Activated CD4-positive, alpha-beta T cell treated with anti-CD3 and anti-CD28 coated beads, Interleukin-2, amount 50 U/mL, for 1 hour (primary cell): Measurements from ENCODE around the gene NRG3.

Experiments used
- DNase-seq: peaks from one replicate; pipeline ENCODE4 v3.0.0-alpha.2; 2020

NRG3 gene

GRCh38 chr10:82742478-82742877 is 867.5 kb downstream of the NRG3 start:
- no peak for DNase-seq

- no peak for DNase-seq
These were observed 867.9 kb downstream of the NRG3 start for GRCh38 chr10:82742898-82743297.

GRCh38 chr10:82750538-82750937 is 875.5 kb downstream of the NRG3 start:
- no peak for DNase-seq

GRCh38 chr10:82757397-82757796 is 882.4 kb downstream of the NRG3 start:
- DNase-seq: no peak

GRCh38 chr10:82757901-82758300 is 882.9 kb downstream of the NRG3 start:
- no peak for DNase-seq

GRCh38 chr10:82759050-82759449 is 884.1 kb downstream of the NRG3 start:
- DNase-seq: no peak

GRCh38 chr10:82762641-82763040 is 887.6 kb downstream of the NRG3 start:
- no peak for DNase-seq

GRCh38 chr10:82768040-82768439 is 893.0 kb downstream of the NRG3 start:
- no peak for DNase-seq

GRCh38 chr10:82778908-82779307 is 903.9 kb downstream of the NRG3 start:
- DNase-seq: no peak

GRCh38 chr10:82796510-82796909 is 921.5 kb downstream of the NRG3 start:
- DNase-seq: no peak

- DNase-seq: no peak
These were observed 926.3 kb downstream of the NRG3 start for GRCh38 chr10:82801289-82801688.

GRCh38 chr10:82811621-82812020 is 936.6 kb downstream of the NRG3 start:
- DNase-seq: no peak

- no peak for DNase-seq
These were observed 938.9 kb downstream of the NRG3 start for GRCh38 chr10:82813856-82814255.

GRCh38 chr10:82814635-82815034 is 939.6 kb downstream of the NRG3 start:
- DNase-seq: no peak

- DNase-seq: no peak
These were observed 940.7 kb downstream of the NRG3 start for GRCh38 chr10:82815680-82816079.

- DNase-seq: no peak
These were observed 942.9 kb downstream of the NRG3 start for GRCh38 chr10:82817676-82818422.

GRCh38 chr10:82821043-82821442 is 946.0 kb downstream of the NRG3 start:
- DNase-seq: no peak

- DNase-seq: no peak
These were observed 951.1 kb downstream of the NRG3 start for GRCh38 chr10:82826132-82826531.

- DNase-seq: no peak
These were observed 952.9 kb downstream of the NRG3 start for GRCh38 chr10:82827901-82828300.

GRCh38 chr10:82847242-82847641 is 972.2 kb downstream of the NRG3 start:
- DNase-seq: no peak

- no peak for DNase-seq
These were observed 975.2 kb downstream of the NRG3 start for GRCh38 chr10:82850191-82850590.

GRCh38 chr10:82856957-82857613 is 982.1 kb downstream of the NRG3 start:
- no peak for DNase-seq

GRCh38 chr10:82861889-82862288 is 986.9 kb downstream of the NRG3 start:
- no peak for DNase-seq

GRCh38 chr10:82865366-82865765 is 990.4 kb downstream of the NRG3 start:
- DNase-seq: no peak
